Measurements from ENCODE around the gene DEAF1. TPM values are rescaled to one million over a fixed set of nuclear protein-coding genes. Genes with fewer than 3 reads are reported as not detected.
A peak's percentile ranks its signal among the peaks of the same experiment; 100 is the strongest.

The DEAF1 gene
- total RNA-seq, 2 donors from 2014 or later = 19.2 to 21.1 TPM

- intact Hi-C loops (cut with DNase I) = no loop called here
- ATAC-seq (no peak), DNase-seq (no peak)
Measured at GRCh38 chr11:637593-638521, 57.2 kb downstream of the DEAF1 start.

DNA sequence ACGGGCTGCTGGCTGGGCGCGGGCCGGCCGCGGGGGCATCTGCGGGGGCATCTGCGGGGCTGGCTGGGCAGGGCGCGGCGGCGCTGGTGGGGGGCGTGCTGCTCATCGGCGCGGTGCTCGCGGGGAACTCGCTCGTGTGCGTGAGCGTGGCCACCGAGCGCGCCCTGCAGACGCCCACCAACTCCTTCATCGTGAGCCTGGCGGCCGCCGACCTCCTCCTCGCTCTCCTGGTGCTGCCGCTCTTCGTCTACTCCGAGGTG, 57.8 kb downstream of the DEAF1 start:
- intact Hi-C loops (cut with DNase I) = no loop called here
- ATAC-seq (no peak), DNase-seq (no peak)

- intact Hi-C loops (cut with DNase I) = no loop called here
- DNase-seq (peak; percentile 26), ATAC-seq (peak; percentile 53 to 60)
Measured at GRCh38 chr11:636511-637332, 58.3 kb downstream of the DEAF1 start, which contains the start of gene DRD4. TSS of gene DRD4 (plus strand) at chr11:637269. CDS start at chr11:637305, 36 bp downstream.

DNA sequence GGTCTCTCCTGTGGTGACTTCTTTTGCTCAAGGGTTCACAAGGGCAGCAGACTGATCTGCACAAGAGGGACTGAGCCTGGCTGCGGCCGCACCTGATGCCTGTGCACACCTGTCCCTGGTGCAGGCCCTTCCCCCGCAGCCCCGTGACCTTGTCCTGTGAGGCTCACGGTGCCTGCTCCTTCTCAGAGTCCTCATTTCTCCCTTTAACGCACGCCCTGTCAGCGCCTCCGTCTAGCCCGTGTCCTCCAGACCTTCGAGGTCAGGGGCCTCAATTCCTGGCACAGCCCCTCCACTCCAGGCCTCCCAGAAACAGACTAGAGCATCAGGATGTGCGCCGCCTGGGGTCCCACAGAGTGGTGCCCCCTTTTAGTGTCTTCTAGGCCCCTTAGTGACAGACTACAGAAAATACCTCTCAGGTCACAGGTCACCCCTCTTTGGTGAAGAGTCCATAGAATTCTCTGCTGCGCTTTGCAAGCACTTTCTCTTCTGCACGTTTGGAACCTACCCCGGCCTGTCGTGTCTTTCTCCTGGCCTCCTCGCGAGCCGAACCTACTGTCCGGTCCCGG, 59.0 kb downstream of the DEAF1 start:
- DNase-seq = no peak
- no peak for ATAC-seq
- intact Hi-C loops (cut with DNase I) = no loop called here

- no peak for DNase-seq
- no peak for ATAC-seq
- intact Hi-C loops (cut with DNase I) = no loop called here
Measured at GRCh38 chr11:630871-631270, 64.2 kb downstream of the DEAF1 start.

DNA sequence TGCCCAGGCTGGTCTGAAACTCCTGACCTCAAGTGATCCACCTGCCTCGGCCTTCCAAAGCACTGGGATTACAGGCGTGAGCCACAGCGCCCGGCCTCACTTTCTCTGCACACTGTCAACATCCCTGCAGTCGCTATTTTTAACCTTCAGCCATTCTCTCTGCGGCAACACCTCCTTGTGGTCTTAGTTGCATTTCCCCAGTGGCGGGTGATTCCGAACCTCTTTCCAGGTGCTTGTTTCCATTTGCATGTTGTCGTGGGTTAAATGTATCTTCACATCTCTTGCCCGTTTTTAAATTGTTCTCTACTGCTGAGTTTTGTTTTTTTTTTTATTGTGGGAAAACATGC, 65.8 kb downstream of the DEAF1 start:
- intact Hi-C loops (cut with DNase I) = no loop called here
- no peak for DNase-seq
- no peak for ATAC-seq

- ATAC-seq (no peak), DNase-seq (no peak)
- intact Hi-C loops (cut with DNase I) = no loop called here
Measured at GRCh38 chr11:628056-628455, 67.0 kb downstream of the DEAF1 start.

- intact Hi-C loops (cut with DNase I) = no loop called here
- DNase-seq (no peak), ATAC-seq (no peak)
Measured at GRCh38 chr11:627308-627576, 67.8 kb downstream of the DEAF1 start.

- ATAC-seq = no peak
- intact Hi-C loops (cut with DNase I) = no loop called here
- no peak for DNase-seq
Measured at GRCh38 chr11:626475-627307, 68.3 kb downstream of the DEAF1 start, which contains the start of gene SCT. TSS of gene SCT (minus strand) at chr11:627181. CDS start at chr11:627143, 38 bp downstream.

DNA sequence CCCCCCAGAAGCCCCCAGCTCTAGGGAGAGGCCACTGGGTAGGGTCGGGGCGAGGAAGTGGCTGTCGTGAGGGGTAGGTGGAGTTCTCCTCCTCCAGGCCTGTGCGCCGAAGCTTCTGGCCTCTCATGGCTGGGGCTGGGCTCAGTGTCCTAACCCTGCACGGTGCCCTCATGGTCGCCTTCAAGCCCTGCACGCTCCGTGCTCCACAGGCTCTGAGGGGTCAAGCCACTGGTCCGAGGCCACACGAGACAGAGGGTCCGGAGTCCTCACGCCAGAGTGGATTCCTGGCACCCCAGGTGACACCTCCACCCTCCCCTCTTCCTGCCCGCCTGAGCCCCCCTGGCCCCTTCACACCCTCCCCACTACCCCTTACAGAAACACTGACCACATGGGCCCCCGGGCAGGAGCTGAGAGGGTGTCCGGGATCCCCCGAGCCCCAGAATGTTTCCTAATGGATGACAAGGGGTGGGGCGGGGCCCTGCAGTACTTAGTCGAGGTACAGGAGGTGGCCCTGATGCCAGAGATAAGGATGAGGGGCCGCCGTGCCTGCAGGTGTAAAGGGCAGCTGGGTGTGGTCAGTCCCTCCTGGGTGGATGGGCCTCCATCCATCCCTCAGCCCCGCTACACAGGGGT, 69.3 kb downstream of the DEAF1 start:
- intact Hi-C loops (cut with DNase I) = no loop called here
- DNase-seq (no peak), ATAC-seq (peak in 1 of 2 donors; percentile 4)

- intact Hi-C loops (cut with DNase I) = no loop called here
- ATAC-seq = no peak
- DNase-seq = no peak
Measured at GRCh38 chr11:624705-625635, 70.1 kb downstream of the DEAF1 start, which contains the start of gene CDHR5. TSS of gene CDHR5 (minus strand) at chr11:624955. CDS start at chr11:624902, 53 bp downstream.

DNA sequence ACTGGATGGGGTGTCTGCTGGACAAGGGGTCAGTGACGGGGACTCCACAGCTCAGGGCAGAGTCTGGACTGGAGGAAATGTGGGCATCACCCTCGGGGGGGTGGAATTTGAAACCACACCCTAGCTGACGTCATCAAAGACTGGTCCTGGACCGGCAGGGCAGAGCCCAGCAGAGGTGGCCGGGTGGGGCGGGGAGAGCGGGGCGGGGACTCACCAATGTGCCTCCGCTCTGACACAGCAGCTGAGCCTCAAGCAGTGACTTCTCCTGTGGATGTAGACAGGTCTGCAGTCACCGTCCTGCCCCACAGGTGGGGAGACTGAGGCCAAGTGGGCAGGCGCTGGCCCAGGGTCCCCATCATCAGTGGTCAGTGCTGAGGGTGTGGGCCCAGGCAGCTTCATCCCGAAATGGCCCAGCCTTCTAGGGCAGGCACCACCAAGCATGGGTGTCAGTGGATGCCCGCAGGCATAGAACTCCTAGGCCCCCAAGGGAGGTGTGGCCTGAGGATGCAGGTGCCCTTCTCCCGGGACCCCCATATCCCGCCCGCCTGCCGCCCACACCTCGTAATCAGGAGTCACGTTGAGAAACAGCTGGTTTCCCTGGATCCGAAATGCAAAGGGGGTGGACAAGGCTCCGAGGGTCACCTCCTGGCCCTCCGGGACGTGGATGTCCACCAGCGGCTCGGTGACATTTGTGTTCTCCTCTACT, 70.9 kb downstream of the DEAF1 start:
- intact Hi-C loops (cut with DNase I) = no loop called here
- ATAC-seq (no peak), DNase-seq (no peak)

DNA sequence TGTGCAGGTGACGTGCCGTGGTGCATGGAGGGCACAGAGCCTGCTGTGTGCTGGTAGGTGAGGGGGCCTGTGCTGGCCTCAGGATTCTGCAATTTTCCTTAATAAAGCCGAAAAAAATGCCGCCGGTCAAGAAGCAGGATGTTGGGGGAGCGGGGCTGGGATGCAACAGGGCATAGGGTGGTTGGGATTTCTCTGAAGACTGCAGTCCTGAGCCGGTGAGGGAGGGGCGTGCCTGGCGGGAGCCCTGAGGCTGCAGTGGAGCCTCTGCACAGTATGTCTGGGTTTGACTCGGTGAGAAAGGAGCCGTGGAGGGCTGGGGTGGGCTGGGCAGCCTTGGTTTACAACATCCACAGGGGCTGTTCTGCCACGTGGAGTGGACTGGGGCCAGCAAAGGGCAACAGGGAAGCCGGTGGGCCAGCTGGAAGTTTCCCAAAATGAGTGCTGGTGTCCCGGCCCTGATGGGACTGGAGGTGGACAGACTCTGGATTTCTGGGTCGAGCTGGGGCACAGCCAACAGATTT, 71.6 kb downstream of the DEAF1 start:
- no peak for DNase-seq
- intact Hi-C loops (cut with DNase I) = no loop called here
- no peak for ATAC-seq

DNA sequence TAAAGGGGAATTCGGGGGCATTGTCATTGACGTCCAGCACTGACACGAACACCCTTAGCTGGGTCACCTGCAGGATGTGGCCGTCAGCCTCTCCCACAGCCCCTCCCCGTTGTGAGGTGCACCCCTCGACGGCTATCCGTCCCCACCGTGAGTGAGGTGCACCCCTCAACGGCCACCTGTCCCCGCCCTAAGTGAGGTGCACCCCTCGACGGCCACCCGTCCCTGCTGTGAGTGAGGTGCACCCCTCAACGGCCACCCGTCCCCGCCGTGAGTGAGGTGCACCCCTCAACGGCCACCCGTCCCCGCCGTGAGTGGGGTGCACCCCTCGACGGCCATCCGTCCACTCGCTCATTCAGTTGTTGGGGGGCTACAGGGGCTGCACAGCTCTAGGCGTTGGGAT, 73.2 kb downstream of the DEAF1 start:
- intact Hi-C loops (cut with DNase I) = no loop called here
- ATAC-seq (no peak), DNase-seq (no peak)

- intact Hi-C loops (cut with DNase I) = no loop called here
- no peak for ATAC-seq
- peak; percentile 19 for DNase-seq
Measured at GRCh38 chr11:620935-621814, 73.8 kb downstream of the DEAF1 start.

GRCh38 chr11:620201-620600, 74.8 kb downstream of the DEAF1 start:
- DNase-seq (no peak), ATAC-seq (no peak)
- intact Hi-C loops (cut with DNase I) = no loop called here

Measured in left cardiac atrium (tissue), 4 donors.